Mammary epithelial cell (primary cell): Measurements from ENCODE around the gene ELMO1.

ENCODE experiments used
- CTCF ChIP-seq, 2 donors: IDR thresholded peaks in 1 of 2; conservative IDR thresholded peaks in 1 of 2; 2 replicates each; pipeline ENCODE4 v1.5.1; 2011 to 2012; ENCODE audit warnings: inconsistent platforms in 2 of 2, low read length in 2 of 2, mild to moderate bottlenecking in 2 of 2, control low read depth in 1 of 2, low read depth in 1 of 2; ENCODE audit not compliant: insufficient read depth in 1 of 2; ENCODE audit errors: extremely low read depth in 1 of 2
- EZH2 ChIP-seq: IDR thresholded peaks from 2 replicates; pipeline ENCODE4 v1.6.1; 2012; ENCODE audit warnings: low read length, inconsistent platforms, borderline replicate concordance

GRCh38 chr7:37440738-37441385 is 7.8 kb downstream of the ELMO1 start:
- TF ChIP-seq CTCF (conservative IDR thresholded peaks at IDR 0.05 in 1 of 2, IDR thresholded peaks at IDR 0.05 in 1 of 2; ENCODE audit: extremely low read depth in 1 of 2, insufficient read depth in 1 of 2, low read depth in 1 of 2, low read length in 2 of 2): no peak
- TF ChIP-seq EZH2: no peak
